HEK293 (cell line): ENCODE results near the gene TMEM247.

ENCODE experiments used
- CTCF ChIA-PET: fragments of 350-600 bp; formaldehyde crosslinking; extraction: SDS; loops from one replicate; lab custom pipeline; 2021; ENCODE audit warnings: antibody characterized with exemption; lab: Yijun Ruan, JAX
- POLR2A ChIA-PET: fragments of 300-600 bp; formaldehyde crosslinking; extraction: SDS; loops from one replicate; lab custom pipeline; 2020; ENCODE audit warnings: antibody characterized with exemption, inconsistent platforms; lab: Yijun Ruan, JAX
- H3K27ac ChIP-seq: fragments of 200-500 bp; sonication (Bioruptor generic); 2 replicates; pipeline ENCODE4 v1.5.1; 2014; ENCODE audit warnings: low read depth, low read length, control low read depth, inconsistent platforms; ENCODE audit errors: extremely low read depth
- H3K36me3 ChIP-seq, 2 experiments: fragments of 200-500 bp in 1 of 2; sonication (Bioruptor generic) in 1 of 2; 1 replicate in 1 of 2; 2 replicates in 1 of 2; pipeline ENCODE4 v1.5.1; 2014 to 2017; ENCODE audit warnings: inconsistent platforms in 2 of 2, low read length in 2 of 2; ENCODE audit not compliant: control insufficient read depth in 2 of 2, insufficient read depth in 1 of 2
- H3K4me1 ChIP-seq: fragments of 200-500 bp; sonication (Bioruptor generic); 2 replicates; pipeline ENCODE4 v1.5.1; 2014; ENCODE audit warnings: mild to moderate bottlenecking, low read length, inconsistent platforms; ENCODE audit not compliant: control insufficient read depth, insufficient read depth
- H3K4me3 ChIP-seq: 2 replicates; pipeline ENCODE4 v1.5.1; 2011; ENCODE audit warnings: low read depth, mild to moderate bottlenecking, control low read depth, low read length, moderate library complexity
- H3K9me3 ChIP-seq: fragments of 200-500 bp; sonication (Bioruptor generic); 2 replicates; pipeline ENCODE4 v1.5.1; 2014; ENCODE audit warnings: low read depth, low read length, inconsistent platforms; ENCODE audit not compliant: control insufficient read depth, insufficient read depth
- HOXD13 ChIP-seq: sonication (generic); formaldehyde crosslinking; IDR thresholded peaks from 2 replicates; pipeline ENCODE4 v1.8.0; 2022; ENCODE audit warnings: missing genetic modification reagents, borderline replicate concordance
- YY1 ChIP-seq: fragments of 450-650 bp; formaldehyde crosslinking; IDR thresholded peaks from 2 replicates; pipeline ENCODE4 v1.5.1; 2018; ENCODE audit warnings: missing biosample characterization, missing genetic modification characterization
- ZBTB17 ChIP-seq: fragments of 450-650 bp; formaldehyde crosslinking; IDR thresholded peaks from 2 replicates; pipeline ENCODE4 v1.5.1; 2016; ENCODE audit warnings: missing biosample characterization, missing genetic modification characterization
- ZNF211 ChIP-seq: fragments of 450-650 bp; formaldehyde crosslinking; IDR thresholded peaks from 2 replicates; pipeline ENCODE4 v1.5.1; 2016; ENCODE audit warnings: low read depth, missing biosample characterization, missing genetic modification characterization
- ZNF266 ChIP-seq: fragments of 450-650 bp; formaldehyde crosslinking; IDR thresholded peaks from 2 replicates; pipeline ENCODE4 v1.5.1; 2016; ENCODE audit warnings: missing biosample characterization, missing genetic modification characterization, low read depth
- ZNF292 ChIP-seq: fragments of 450-650 bp; formaldehyde crosslinking; IDR thresholded peaks from 2 replicates; pipeline ENCODE4 v1.5.1; 2016; ENCODE audit warnings: low read depth, missing biosample characterization, missing genetic modification characterization, borderline replicate concordance
- ZNF335 ChIP-seq: fragments of 450-650 bp; formaldehyde crosslinking; conservative IDR thresholded peaks from 2 replicates; pipeline ENCODE4 v1.5.1; 2016; ENCODE audit warnings: missing biosample characterization, missing genetic modification characterization
- ZNF501 ChIP-seq: fragments of 450-650 bp; formaldehyde crosslinking; IDR thresholded peaks from 2 replicates; pipeline ENCODE4 v1.5.1; 2016; ENCODE audit warnings: missing biosample characterization, missing genetic modification characterization
- ZNF544 ChIP-seq: fragments of 450-650 bp; formaldehyde crosslinking; IDR thresholded peaks from 2 replicates; pipeline ENCODE4 v1.5.0; 2017; ENCODE audit warnings: missing biosample characterization, missing genetic modification characterization
- ZNF558 ChIP-seq: fragments of 450-650 bp; formaldehyde crosslinking; IDR thresholded peaks from 2 replicates; pipeline ENCODE4 v1.5.1; 2016; ENCODE audit warnings: missing biosample characterization, missing genetic modification characterization
- ZNF670 ChIP-seq: fragments of 450-650 bp; formaldehyde crosslinking; IDR thresholded peaks from 2 replicates; pipeline ENCODE4 v1.5.1; 2016; ENCODE audit warnings: missing biosample characterization, missing genetic modification characterization, low read depth
- ZNF747 ChIP-seq: fragments of 450-650 bp; formaldehyde crosslinking; IDR thresholded peaks from 2 replicates; pipeline ENCODE4 v1.5.1; 2016; ENCODE audit warnings: missing biosample characterization, missing genetic modification characterization
- TF ChIP-seq, protein P1 (sequence below): fragments of 450-650 bp; IDR thresholded peaks from 2 replicates; pipeline ENCODE4 v1.5.1; 2018; ENCODE audit warnings: missing biosample characterization, mild to moderate bottlenecking, missing genetic modification characterization
- TF ChIP-seq, protein P2 (sequence below): fragments of 450-650 bp; formaldehyde crosslinking; IDR thresholded peaks from 2 replicates; pipeline ENCODE4 v1.5.1; 2016; ENCODE audit warnings: missing biosample characterization, missing genetic modification characterization, borderline replicate concordance
- TF ChIP-seq, protein P3 (sequence below): fragments of 450-650 bp; formaldehyde crosslinking; IDR thresholded peaks from 2 replicates; pipeline ENCODE4 v1.5.1; 2016; ENCODE audit warnings: missing biosample characterization, missing genetic modification characterization
- TF ChIP-seq, protein P4 (sequence below): fragments of 450-650 bp; formaldehyde crosslinking; IDR thresholded peaks from 2 replicates; pipeline ENCODE4 v1.5.1; 2016; ENCODE audit warnings: missing biosample characterization, missing genetic modification characterization
- TF ChIP-seq, protein P5 (sequence below): fragments of 450-650 bp; formaldehyde crosslinking; IDR thresholded peaks from 2 replicates; pipeline ENCODE4 v1.5.1; 2016; ENCODE audit warnings: missing biosample characterization, missing genetic modification characterization

TMEM247 gene

DNA sequence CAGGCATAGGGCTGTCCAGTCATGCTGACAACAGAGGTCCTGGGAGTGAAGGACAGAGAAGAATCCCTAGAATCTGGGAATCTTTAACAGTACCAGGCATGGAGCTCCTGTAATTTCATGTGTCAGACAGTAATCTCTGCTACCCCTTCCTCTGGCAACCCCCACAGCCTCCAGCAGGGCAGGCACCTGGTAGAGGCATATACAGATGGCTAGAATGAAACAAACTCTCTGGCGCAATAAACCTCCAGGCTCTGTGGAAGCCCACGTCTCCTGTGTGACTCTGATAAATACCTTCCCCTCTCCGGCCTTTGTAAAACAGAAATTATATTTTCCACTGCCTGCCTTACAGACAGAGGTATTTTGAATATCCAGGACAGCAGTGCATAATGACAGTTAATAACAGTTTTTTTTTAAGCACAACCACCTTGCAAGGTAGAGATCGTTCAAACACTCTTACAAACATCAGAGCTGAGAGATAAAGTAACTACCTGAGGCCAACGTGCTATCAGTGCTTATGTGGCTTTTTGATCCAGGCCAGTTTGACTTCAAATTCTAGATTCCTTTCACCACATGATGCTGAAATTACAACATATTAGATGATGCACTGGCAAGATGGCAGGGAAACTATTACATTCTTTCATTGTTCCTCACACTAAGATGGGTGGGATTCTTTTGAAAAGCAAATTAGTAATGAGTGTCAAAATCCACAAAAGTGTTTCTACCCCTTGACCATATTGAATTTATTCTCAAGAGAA lies 47.7 kb upstream of the TMEM247 start (continued):
- TF ChIP-seq, protein P1, sequence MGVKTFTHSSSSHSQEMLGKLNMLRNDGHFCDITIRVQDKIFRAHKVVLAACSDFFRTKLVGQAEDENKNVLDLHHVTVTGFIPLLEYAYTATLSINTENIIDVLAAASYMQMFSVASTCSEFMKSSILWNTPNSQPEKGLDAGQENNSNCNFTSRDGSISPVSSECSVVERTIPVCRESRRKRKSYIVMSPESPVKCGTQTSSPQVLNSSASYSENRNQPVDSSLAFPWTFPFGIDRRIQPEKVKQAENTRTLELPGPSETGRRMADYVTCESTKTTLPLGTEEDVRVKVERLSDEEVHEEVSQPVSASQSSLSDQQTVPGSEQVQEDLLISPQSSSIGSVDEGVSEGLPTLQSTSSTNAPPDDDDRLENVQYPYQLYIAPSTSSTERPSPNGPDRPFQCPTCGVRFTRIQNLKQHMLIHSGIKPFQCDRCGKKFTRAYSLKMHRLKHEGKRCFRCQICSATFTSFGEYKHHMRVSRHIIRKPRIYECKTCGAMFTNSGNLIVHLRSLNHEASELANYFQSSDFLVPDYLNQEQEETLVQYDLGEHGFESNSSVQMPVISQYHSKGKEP (tag by site-specific recombination) = no peak
- TF ChIP-seq ZNF670 (no peak), ZNF747 (no peak)

DNA sequence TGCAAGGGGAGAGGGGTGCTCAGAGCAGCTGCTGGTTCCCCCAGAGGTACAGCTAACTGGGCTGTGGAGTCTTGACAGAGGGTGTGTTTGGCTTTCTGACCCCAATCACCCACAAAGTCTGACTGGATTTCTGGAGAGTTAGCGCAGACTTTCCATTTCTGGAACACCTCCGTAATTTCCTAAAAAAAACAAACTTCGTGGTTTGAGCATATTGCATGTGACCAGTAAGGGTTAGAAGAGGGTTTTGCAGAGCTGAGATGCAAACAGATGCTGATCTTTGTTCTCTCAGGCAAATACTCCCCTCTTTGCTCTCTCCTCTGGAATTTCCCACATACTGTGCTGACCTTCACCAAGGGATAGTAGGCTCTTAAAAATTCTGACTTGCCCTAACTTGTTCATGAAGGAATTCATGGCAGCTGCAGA lies 44.5 kb upstream of the TMEM247 start:
- no peaks in the 10 kb centered on the region for H3K9me3 ChIP-seq
- no peak overlapping the region for H3K4me3 ChIP-seq
- ChIA-PET POLR2A (interaction anchor here (0.5 kb wide), 1 partner anchor 193 kb away, joined by 3 read pairs; no protein-coding TSS in a partner anchor), CTCF (interaction anchor here (0.9 kb wide), 1 partner anchor 20 kb away, joined by 4 read pairs; no protein-coding TSS in a partner anchor)
- H3K4me1 ChIP-seq = no peaks in the 10 kb centered on the region
- no peak overlapping the region for H3K27ac ChIP-seq
- H3K36me3 ChIP-seq = no peaks in the 10 kb centered on the region
- TF ChIP-seq, protein P2, sequence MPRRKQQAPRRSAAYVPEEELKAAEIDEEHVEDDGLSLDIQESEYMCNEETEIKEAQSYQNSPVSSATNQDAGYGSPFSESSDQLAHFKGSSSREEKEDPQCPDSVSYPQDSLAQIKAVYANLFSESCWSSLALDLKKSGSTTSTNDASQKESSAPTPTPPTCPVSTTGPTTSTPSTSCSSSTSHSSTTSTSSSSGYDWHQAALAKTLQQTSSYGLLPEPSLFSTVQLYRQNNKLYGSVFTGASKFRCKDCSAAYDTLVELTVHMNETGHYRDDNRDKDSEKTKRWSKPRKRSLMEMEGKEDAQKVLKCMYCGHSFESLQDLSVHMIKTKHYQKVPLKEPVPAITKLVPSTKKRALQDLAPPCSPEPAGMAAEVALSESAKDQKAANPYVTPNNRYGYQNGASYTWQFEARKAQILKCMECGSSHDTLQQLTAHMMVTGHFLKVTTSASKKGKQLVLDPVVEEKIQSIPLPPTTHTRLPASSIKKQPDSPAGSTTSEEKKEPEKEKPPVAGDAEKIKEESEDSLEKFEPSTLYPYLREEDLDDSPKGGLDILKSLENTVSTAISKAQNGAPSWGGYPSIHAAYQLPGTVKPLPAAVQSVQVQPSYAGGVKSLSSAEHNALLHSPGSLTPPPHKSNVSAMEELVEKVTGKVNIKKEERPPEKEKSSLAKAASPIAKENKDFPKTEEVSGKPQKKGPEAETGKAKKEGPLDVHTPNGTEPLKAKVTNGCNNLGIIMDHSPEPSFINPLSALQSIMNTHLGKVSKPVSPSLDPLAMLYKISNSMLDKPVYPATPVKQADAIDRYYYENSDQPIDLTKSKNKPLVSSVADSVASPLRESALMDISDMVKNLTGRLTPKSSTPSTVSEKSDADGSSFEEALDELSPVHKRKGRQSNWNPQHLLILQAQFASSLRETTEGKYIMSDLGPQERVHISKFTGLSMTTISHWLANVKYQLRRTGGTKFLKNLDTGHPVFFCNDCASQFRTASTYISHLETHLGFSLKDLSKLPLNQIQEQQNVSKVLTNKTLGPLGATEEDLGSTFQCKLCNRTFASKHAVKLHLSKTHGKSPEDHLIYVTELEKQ (tag by site-specific recombination) = no peak
- TF ChIP-seq ZNF211 (tag by site-specific recombination) (no peak), ZNF292 (no peak), ZBTB17 (tag by site-specific recombination) (no peak), ZNF544 (tag by site-specific recombination) (no peak), ZNF501 (tag by site-specific recombination) (no peak), ZNF747 (no peak), ZNF266 (no peak), HOXD13 (CRISPR knock-in tag) (no peak), ZNF558 (tag by site-specific recombination) (no peak), ZNF335 (tag by site-specific recombination) (no peak), YY1 (tag by site-specific recombination) (no peak)
- TF ChIP-seq, protein P3, sequence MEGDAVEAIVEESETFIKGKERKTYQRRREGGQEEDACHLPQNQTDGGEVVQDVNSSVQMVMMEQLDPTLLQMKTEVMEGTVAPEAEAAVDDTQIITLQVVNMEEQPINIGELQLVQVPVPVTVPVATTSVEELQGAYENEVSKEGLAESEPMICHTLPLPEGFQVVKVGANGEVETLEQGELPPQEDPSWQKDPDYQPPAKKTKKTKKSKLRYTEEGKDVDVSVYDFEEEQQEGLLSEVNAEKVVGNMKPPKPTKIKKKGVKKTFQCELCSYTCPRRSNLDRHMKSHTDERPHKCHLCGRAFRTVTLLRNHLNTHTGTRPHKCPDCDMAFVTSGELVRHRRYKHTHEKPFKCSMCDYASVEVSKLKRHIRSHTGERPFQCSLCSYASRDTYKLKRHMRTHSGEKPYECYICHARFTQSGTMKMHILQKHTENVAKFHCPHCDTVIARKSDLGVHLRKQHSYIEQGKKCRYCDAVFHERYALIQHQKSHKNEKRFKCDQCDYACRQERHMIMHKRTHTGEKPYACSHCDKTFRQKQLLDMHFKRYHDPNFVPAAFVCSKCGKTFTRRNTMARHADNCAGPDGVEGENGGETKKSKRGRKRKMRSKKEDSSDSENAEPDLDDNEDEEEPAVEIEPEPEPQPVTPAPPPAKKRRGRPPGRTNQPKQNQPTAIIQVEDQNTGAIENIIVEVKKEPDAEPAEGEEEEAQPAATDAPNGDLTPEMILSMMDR (tag by site-specific recombination) = no peak
- TF ChIP-seq, protein P4, sequence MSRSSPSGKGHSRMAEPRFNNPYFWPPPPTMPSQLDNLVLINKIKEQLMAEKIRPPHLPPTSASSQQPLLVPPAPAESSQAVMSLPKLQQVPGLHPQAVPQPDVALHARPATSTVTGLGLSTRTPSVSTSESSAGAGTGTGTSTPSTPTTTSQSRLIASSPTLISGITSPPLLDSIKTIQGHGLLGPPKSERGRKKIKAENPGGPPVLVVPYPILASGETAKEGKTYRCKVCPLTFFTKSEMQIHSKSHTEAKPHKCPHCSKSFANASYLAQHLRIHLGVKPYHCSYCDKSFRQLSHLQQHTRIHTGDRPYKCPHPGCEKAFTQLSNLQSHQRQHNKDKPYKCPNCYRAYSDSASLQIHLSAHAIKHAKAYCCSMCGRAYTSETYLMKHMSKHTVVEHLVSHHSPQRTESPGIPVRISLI = no peak
- TF ChIP-seq, protein P5, sequence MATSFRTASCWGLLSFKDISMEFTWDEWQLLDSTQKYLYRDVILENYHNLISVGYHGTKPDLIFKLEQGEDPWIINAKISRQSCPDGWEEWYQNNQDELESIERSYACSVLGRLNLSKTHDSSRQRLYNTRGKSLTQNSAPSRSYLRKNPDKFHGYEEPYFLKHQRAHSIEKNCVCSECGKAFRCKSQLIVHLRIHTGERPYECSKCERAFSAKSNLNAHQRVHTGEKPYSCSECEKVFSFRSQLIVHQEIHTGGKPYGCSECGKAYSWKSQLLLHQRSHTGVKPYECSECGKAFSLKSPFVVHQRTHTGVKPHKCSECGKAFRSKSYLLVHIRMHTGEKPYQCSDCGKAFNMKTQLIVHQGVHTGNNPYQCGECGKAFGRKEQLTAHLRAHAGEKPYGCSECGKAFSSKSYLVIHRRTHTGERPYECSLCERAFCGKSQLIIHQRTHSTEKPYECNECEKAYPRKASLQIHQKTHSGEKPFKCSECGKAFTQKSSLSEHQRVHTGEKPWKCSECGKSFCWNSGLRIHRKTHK (tag by site-specific recombination) = no peak
